NCI-H2227 (cell line): ENCODE measurements around the gene ST7L.

Experiments used
- DNase-seq: peaks from one replicate; lab custom pipeline; 2025; ENCODE audit not compliant: unreplicated experiment; lab: John Stamatoyannopoulos, UW

ST7L gene

GRCh38 chr1:112619518-112620376 lies 806 bp upstream of the ST7L start, which contains the start of gene CAPZA1:
Gene CAPZA1 (plus strand): TSS chr1:112619832. CDS start chr1:112619845, 13 bp downstream.
- peak; percentile 94 for DNase-seq

DNA sequence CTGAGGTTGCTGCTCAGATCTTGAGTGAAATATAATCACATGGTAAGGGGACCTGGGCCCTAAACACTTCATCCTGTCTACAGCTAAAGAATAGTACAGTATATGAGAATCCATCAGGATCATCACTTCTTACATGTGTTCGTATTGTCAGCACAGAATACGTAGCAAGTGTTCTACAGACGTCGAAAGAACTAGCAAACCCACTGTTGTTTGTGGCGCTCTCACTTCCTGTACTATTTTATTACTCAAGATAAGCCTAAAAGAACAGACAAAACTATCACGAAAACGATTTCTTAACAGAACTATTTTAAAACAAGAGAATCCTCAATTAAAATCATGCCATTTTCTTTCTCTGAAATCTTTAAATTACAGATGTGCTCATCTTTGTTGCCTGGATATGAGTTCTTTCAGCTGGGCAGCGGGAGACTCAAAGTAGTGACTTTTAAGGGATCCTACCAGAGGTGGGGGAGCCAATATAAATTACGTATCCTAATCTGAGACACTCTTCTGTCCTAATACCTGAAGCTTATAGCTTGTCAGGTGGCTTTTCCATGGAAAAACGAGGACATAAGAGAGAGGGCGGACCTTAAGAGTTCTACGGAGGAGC lies 724 bp downstream of the ST7L start:
- DNase-seq = peak; percentile 46

DNA sequence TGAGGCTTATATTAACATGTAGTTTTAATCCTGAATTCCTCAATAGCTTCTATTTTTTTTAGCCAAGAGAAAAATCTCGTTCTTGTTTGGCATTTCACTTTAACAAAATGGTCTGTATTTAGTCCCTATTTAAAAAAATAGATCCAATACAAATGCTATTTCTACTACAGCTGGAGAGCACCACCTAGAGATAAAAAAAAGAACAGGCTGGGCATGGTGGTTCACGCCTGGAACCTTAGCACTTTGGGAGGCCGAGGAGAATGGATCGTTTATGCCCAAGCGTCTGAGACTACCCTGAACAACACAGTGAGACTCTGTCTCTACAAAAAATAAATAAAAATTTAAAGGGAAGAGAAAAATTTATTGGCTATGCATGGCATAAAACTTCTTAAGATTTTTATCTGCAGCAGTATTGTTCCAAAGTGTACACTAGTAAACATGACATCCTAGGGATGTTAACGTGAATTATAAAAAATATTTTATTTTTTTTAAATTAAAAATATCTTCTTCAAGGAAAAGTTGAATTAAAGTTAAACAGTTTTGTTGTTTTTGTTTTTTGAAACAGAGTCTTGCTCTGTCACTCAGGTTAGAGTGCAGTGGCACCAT lies 4.4 kb downstream of the ST7L start:
- peak; percentile 22 for DNase-seq

- DNase-seq = no peak
Observed at GRCh38 chr1:112605633-112606327, 13.2 kb downstream of the ST7L start.

DNA sequence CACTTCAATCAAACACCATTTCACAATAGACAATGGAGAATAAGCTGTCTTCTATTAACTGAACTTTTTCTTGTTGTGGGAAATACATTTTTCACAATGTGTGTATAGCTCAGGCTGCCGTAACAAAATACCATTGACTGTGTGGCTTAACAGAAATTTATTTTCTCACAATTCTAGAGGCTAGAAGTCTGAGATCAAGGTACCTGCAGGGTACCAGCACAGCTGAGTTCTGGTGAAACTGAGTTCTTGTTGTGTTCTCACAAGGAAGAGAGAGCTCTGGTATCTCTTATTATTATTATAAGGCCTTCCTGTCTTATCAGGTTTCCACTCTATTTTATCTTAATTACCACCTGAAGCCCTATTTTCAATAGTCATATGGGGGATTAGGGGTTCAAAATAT lies 15.4 kb downstream of the ST7L start:
- DNase-seq = no peak

GRCh38 chr1:112603012-112603411 lies 15.9 kb downstream of the ST7L start:
- DNase-seq = no peak

GRCh38 chr1:112599477-112599876 lies 19.5 kb downstream of the ST7L start:
- no peak for DNase-seq

- no peak for DNase-seq
Observed at GRCh38 chr1:112594208-112594876, 24.6 kb downstream of the ST7L start.

DNA sequence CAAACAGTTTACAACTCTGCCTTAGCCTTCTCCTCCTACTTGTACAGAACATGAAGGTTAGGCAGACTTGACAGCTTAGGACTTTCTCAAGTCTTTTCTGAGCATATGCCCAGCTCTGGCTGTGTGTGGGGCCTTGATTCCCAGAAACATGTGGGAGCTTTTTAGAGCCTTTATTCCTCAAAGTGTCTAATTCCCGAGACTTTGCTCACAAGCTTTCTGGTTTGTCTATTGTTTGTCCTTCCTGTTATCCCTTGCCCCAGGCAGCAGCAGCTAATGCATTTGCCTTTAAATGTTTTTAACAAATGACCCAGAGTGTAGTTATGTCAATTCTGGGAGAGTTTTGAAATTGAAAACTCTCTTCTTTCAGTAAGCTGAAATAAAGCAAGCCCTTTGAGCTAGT lies 29.2 kb downstream of the ST7L start:
- no peak for DNase-seq

- DNase-seq = no peak
Observed at GRCh38 chr1:112583366-112583765, 35.6 kb downstream of the ST7L start.

- no peak for DNase-seq
Observed at GRCh38 chr1:112581586-112582192, 37.3 kb downstream of the ST7L start.

DNA sequence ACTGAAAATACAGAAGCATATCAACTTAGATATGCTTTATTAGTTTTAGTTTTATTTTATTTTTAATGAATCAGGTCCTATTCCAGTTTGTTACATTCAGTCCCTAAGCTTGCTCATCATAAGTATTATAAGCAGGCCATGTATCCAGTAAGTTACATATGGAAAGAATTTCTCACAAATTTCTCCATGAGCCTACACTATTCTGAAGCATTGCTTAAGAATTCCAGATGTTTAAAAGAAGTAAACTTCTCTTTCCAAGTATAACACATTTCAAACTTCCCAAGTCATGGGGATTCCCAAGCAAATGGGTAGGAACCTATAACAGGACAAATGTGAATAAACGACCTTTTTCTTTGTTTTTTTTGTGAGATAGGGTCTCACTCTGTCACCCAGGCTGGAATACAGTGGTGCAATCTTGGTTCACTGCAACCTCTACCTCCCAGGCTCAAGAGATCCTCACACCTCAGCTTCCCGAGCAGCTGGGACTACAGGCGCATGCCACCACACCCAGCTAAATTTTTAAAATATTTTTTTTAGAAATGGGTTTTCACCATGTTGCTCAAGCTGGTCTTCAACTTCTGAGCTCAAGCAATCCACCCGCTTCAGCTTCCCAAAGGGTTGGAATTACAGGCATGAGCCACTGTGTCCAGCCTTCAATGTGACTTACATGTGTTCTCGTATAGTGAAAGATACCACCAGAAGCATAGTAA lies 39.0 kb downstream of the ST7L start:
- DNase-seq = no peak

GRCh38 chr1:112576240-112576639 lies 42.7 kb downstream of the ST7L start:
- DNase-seq = no peak

DNA sequence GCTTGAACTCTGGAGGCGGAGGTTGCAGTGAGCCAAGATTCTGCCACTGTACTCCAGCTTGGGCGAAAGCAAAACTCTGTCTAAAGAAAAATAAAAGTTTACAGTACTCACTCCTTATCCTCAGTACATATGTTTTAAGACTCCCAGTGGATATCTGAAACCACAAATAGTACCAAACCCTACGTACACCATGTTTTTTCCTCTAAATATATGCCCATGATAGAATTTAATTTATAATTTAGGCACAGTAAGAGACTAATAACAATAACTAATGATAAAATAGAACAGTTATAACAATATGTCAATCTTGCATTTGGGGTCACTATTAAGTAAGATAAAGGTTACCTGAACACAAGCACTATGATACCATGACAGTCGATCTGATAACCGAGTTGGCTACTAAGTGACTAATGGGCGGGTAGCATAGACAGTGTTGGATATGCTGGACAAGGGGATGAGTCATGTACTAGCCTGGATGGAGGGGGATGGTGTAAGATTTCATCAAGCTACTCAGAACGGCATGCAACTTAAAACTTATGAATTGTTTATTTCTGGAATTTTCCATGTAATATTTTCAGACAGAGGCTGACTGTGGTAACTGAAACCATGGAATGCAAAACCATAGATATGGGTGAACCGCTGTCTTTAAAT lies 43.7 kb downstream of the ST7L start:
- DNase-seq = no peak

- DNase-seq = no peak
Observed at GRCh38 chr1:112565800-112566199, 53.1 kb downstream of the ST7L start.

DNA sequence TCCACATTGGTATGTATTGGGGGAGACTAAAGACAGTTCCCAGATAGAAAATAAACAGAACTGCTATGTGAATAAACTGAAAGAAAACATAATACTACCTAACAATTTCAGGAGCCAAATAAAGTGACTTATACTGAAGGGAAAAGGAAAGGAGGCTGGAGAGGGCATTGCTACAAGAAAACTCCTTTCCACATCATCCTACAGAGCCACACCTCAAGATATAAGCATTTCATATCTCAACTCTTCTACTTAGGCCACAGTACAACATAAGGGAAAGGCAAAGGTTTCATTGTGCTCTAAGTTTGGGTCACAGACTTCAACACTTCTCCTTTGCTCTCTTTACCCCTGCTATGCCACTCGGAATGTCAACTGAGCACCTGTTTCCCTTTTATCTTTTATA lies 54.9 kb downstream of the ST7L start:
- no peak for DNase-seq

GRCh38 chr1:112563341-112563740 lies 55.6 kb downstream of the ST7L start:
- no peak for DNase-seq

GRCh38 chr1:112558634-112559033 lies 60.3 kb downstream of the ST7L start:
- peak; percentile 67 for DNase-seq

DNA sequence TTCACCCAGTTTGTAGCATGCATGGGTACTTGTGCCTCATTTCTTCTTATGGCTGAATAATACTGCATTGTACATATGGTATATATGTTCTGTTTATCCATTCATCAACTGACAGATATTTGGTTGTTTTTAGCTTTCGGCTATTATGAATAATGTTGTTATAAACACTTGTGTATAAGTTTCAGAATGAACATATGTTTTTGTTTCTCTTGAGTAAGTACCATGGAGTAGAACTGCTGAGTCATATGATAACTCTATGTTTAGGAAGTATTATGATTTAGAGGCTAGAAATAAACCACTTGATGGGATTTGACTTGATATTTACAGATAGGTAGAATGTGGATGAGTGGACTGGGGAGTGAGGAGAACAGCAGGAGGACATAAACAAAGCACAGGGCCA lies 61.6 kb downstream of the ST7L start:
- DNase-seq = peak; percentile 3
